Measurements from ENCODE around the gene SMARCAD1.
"Not testable (repeated sequence)": the region's sequence is repeated elsewhere in the genome, so short reads cannot be mapped to it uniquely, and the experiment has no call there.

Gene SMARCAD1

DNA sequence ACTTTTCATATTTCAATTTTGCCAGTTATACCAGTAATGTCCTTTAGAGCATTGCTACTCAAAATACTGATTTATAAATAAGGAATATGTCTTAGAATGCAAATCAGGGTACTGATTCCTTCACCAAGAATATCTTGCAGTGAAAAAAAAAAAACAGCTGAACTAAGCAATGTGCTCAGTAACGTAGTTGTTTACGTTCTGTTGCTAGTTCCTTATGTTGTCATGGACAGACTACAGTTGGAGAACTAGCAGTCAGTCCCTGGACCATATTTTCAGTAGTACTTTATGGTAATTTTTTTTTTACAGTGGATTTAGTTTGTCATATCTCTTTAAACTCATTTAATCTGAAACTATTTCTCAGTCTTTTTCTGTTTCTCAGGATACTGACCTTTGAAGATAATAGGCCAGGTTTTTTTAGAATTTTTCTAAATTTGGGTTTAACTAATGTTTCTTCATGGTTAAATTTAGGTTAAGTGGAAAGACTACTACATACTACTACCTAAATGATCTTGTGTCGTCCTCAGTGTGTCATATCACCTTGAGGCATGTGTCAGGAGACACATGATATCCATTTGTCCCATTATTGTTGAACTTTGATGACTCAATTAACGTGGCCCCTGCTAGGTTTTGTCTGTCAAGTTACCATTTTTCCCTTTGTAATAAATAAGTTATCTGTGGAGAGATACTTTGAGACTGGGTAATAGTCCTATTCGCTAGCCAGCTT, 21.0 kb downstream of the SMARCAD1 start:
- DNase-seq: no peak

DNA sequence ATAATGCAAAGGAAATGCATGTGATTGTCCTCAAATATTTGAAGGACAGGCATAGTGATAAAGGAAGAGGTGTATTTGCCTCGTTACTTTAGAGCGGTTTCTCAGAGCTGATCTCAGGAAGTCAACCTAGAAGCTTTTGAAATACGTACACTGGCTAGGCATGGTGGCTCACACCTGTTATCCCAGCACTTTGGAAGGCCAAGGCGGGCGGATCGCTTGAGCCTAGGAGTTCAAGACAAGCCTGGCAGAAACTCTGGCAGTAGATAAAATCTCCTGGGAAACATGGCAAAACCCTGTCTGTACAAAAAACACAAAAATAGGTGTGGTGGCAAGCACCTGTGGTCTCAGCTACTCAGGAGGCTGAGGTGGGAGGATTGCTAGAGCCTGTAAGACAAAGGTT, 24.9 kb downstream of the SMARCAD1 start:
- DNase-seq: no peak

DNA sequence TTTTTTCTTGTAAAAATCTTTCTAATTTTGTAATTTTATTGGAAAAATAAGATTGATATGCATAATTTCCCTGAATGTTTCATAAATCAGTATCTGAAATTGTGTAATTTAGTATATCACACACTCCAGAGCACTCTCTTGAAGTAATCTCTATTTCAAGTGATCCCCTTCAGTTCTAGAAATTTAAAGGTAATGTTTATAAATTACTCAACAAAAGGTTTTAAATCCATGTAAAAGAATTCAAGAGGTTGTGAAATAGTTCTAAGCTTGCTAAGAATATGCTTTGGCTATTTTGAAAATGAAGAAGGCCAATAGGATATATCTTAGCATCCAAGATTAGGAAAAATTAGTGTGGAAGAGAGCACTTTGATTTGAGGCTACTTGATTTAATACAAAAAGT, 28.2 kb downstream of the SMARCAD1 start:
- DNase-seq: no peak

DNA sequence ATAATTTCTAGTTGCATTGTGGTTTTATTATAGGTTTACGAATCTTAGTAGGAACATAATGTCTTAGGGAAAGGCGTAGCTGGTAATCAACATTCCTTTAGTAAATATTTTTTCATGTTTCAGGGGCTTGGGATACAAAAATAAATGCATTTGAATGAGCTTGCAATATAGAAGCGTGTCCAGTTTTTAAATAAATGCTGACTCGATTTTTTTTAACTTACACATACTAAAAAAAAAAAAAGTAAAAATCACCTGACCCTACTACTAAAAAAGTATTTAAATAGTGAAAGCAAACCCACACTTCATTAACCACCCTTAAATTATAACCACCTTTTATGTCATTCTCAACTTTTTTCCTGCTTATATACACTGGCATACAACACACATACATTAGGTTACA, 29.6 kb downstream of the SMARCAD1 start:
- no peak for DNase-seq

DNA sequence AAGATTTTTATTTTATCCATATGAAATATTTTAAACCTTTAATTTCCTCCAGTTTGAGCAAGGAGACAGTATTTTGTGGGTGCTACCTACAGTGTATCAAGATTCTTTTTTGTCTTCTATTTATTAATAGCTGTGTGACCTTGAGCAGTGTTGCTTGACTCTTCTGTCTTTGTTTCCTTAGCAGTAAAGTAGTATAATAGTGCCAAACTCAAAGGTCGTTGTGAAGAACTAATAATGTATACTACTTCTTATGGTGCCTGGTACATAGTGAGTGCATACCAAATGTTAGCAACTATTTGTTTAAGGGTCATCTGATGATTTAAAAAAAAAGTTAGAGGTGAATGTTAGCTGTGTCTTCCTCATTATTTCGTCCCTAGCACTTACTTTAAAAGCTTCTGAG, 30.5 kb downstream of the SMARCAD1 start:
- no peak for DNase-seq

DNA sequence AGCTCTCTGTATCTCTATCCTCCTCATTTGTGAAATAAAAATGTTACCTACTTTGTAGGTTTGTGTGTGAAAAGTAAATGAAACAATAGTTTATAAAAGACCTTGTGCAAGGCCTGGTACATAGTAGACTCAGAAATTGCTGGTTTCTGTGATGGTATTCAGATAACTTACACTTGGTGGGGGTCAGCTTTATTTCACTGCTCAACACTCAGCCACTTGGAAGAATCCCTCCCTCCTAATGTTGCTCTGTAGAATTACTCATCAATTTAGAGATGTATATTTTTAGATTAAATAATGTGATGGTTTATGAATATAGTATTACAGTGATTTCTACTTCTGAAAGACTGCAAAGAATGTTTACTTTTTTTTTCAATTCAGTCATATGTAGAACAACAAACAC, 32.7 kb downstream of the SMARCAD1 start:
- no peak for DNase-seq

DNA sequence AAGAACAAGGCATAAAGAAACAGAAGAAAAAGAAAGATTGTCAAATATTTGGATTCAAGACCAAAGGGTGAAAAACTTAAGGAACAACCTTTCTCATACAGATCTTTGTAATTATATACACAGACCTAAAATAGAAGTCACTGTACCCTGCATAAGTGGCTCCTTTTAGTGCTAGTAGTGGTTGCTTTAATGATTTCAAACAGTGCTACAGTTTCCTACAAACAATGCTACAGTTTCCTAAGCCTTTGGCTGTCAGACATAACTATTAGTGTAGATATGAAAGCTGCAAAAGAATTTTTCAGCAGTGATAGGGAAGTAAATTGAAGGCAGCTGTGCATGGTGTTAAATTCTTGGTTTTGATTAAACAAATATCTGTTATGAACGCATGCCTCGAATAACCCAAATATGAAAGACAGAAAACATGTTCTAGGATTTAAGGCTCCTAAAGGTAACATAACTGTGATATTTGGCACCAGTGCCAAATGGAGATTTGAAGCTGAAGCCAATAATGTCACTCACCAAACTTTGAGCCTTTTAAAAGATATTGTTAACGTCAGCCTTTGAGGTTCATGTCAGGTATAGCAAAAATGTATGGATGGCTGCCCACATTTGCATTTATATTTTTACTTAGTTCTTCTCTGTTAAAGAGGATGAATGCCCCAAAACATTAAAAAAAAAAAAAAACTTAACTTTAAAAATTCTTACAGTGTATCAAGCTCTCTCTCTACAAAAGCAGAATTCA, 36.6 kb downstream of the SMARCAD1 start:
- DNase-seq: no peak

DNA sequence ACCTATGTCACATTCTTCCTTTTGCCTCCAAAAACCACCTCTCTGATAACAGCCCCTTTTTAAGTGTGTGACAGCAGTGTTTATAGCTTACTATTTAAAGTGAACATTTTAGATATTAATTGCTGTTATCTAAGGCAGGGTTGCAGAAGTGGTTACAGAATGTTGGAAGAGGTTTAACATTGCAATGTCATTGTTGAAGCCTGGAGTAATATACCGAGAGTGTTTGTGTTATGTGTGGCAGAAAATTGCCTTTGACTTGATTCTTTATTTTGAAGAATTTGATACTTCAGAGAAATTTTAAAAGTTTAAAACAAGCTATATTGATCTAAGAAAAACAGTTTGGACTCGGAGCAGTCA, 37.1 kb downstream of the SMARCAD1 start:
- no peak for DNase-seq

DNA sequence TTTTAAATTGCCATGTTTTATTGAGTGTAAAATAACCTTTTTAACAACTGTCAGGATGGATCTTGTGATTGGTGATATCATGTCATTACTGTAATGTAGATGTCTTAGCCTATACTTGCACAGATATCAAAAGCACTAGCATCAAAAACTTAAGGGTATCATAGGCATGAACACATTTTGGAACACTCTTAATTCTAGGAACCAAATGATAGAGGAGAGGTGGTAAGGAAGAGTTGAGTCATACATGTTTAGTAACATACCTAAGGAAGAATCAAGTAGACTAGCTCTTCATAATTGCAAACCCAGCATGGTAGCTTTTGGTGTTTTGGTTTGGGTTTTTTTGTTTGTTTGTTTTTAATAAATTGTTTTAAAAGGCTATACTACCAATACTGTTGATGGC, 43.4 kb downstream of the SMARCAD1 start:
- no peak for DNase-seq

DNA sequence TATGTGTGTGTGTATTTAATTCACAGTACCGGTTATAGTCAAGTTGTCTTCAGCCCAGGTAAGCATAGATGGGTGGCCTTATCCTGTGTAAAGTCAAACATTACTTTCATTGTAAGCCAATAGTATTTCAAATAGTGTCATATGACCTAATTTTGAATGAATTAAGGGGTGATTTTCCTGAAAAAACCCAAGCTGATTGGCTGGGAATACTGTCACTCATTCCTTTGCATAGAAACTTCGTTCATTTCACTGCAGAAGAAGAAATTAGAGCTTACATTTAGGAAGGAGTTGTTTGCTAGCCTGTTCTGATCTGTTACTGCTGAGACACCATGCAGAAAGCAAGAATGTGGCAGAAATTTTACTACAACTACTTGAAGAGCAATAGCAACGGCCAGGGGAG, 45.4 kb downstream of the SMARCAD1 start:
- no peak for DNase-seq

DNA sequence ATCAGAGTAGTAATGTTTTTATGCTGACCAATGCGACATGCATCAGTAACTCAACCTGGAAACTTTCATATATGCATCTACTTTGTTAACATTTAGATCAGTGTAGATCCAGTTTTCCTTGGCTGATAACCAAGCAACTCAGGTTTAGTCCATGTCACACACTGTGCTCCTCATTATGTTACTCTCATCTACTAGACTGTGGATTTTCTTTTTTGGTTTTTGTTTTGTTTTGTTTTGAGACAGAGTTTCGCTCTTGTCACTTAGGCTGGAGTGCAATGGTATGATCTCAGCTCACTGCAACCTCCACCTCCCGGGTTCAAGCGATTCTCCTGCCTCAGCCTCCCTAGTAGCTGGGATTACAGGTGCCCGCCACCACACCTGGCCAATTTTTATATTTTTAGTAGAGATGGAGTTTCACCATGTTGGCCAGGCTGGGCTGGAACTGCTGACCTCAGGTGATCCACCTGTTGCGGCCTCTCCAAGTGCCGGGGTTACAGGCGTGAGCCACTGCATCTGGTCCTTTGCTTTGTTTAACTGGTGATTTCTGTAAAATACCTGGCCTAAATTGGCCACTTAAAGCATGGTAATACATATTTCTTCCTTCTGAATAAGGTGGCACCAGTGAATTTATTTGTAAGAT, 48.6 kb downstream of the SMARCAD1 start:
- DNase-seq: no peak

DNA sequence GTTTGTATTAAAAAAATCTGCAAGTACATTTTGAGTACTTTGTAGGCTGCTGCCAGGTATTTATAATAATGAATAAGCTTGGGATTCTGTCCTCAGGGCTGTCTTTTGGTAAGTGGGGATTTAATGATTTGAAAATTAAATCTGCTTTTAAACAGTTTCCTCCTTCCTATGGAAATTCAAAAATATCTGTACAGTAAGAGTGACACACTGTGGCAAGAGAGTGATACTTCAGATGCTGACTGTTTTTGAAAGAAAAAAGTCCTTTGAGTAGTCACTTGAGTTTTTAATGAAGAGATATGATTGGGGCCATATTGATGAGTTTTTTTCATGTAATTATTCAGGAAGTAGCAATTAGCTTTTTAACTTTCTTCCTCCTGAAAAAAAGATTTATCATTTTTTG, 49.2 kb downstream of the SMARCAD1 start:
- DNase-seq: no peak

DNA sequence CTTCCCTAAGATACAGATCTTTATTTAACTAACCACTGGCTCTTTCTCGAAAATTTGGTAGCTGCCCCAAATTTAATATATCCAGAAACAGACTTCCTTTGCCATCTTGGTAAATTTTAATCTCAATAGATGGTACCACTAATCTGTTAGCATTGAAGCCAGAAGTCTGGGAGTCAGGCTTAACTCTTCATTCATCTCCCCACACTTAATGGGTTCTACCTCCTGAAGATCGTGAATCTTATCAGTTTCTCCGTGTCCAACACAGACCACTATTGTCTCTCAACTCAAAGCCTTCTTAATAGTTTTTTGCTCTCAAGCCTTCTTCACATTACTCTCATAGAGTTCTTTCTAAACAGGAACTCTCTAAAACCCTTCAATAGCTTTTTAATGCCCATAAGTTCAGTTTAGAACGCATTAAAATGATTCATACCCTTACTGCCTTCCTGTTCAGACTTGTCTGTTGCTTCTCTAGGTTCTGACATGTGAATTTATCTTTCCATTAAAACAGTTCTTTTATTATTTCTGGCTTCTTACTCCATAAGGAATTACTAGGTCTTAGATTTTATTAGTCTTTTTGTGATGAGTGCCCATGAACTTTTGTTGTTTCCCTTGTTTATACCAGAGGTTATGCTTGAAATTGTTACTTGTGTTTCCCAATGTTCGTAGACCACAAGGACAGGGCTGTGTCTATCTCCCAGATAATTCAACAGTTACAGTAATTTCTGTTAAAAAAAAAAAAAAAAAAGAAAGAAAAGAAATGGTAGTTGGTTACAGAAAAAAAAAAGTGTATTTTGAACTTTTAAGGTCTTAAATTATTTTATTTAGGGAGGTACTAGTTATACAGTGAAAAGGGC, 54.7 kb downstream of the SMARCAD1 start:
- DNase-seq: no peak

DNA sequence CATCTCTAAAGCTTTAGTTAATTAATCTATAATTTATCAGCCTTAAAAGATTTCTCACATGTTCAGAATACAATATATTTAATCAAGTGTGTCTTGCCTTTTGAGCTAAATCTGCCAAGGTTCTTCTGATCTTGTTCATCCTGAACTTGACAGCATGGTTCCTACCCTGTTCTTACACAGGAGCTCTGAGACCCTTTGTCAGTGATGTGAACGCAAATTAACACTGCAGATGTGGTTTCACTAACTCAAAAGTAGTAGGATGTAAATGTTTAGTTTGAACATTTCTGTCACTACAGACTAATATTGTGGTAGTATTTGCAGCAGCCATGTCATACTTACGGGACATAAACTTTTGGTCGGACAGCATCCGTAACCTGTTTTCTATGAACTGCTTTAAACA, 59.4 kb downstream of the SMARCAD1 start:
- no peak for DNase-seq

DNA sequence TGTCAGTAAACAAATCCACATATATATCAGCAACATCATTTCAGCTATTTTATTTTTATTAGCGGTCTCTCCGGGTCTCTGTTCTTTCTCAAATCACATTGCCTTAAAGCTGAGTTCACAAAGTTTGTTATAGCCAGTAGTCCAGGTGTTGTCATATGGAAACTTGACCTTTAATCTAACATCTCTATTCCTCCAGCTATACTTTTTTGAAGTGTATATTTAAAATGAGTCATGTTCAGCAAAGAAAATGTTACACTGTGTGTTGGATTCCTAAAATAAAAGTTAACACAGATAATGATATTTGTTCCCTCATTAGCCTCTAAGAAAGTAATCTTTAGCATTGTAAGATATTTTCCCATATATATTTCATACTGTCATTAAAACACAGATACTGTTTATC, 63.6 kb downstream of the SMARCAD1 start:
- DNase-seq: no peak

DNA sequence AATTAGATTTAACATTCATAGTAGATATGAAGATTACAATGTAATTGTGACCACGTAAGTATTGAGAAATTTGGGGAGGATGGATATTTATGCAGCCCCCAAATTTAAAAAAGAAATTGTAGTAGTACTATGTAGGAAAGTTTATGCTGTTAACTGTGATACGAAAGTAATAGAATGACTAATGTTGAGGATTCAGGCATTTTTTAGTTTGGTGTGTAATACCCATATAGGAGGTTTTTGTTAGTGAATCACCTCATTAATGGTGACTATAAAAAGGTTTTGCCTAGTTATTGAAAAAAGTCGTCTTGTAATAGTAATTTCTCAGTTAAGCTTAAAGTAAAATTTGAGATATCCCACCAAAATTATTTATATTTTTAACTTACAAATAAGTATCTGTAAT, 67.2 kb downstream of the SMARCAD1 start:
- DNase-seq: no peak

DNA sequence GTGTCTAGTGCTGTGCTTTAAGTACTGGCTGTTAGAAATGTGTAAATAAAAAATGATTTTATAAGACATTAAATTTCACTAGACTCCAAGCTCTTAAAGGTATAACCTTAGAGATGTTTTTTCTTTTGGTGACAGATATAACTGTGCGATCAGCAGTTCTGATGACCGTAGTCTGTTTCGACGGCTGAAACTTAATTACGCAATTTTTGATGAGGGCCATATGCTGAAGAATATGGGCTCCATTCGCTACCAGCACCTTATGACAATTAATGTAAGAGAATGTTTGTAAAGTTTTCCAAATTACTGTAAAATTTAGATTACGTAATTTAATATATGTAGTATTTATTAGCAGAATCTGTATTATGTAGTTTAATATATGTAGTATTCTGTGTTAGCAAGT, 68.5 kb downstream of the SMARCAD1 start:
- no peak for DNase-seq

DNA sequence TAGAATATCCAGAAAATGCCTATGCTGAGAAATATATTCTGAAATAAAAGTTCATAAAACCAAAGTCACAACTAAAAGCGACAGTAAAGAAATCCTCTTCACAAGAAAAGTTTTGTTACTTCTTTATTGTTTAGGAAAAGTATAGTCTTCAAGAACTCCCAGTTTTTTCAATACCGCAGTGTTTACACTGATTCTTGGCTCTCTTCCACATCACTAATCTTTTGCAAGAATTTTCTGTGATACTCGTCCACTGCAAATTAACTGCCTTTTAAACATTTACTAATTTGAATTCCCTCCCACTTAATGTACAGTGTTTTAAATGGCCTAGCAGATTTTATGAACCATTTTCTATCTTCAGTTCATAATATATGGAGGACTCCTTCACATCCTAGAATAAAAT, 69.9 kb downstream of the SMARCAD1 start:
- DNase-seq: no peak

DNA sequence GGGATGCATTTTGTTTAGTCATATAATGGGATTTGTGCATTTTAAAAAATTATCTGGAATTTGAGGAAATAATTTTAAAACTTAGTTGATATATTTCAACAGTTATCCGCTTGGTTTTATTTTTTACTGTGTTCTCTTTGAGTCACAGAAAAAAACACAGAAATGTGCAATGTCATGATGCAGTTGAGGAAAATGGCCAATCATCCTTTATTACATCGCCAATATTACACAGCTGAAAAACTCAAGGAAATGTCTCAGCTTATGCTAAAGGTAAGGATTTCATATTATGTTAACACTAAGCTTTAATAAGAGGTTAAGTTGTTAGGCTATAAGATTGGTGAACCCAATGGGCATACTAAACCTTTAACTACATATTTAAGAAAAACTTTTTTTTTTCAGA, 71.1 kb downstream of the SMARCAD1 start:
- DNase-seq: no peak

DNA sequence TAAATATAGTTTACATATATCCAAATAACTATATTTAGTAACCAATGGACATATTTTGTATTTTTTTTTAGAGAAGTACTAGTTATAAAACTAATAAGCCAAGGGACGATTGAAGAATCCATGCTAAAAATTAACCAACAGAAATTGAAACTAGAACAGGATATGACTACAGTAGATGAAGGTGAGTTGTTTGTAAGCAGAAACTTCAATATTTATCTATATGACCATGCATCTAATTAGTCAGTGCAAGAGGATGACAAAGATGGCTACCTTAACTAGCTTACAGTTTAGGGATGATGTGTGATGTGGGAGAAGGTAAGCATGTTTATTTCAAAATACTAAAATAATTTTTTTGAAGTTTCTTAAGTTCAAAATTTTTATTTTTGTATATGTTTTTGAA, 77.2 kb downstream of the SMARCAD1 start:
- no peak for DNase-seq

DNA sequence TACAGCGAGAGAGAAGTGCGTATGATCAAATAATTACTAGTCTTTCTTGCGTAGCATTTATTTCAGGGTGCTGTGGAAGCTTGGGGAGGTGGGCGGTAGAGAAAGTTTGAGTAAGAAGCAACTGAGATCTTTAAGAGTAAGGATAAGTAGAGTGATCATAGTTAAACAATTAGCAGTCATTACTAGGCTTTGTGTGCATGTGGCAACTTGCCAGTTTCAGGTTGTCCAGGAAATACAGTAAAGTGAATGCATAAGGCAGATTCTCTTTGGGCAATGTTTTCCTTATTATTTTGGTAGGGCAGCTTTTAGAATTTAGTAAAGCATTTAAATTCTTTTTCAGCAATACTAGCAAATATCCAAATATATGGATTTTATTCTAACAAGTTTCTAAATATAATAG, 78.0 kb downstream of the SMARCAD1 start:
- DNase-seq: no peak

DNA sequence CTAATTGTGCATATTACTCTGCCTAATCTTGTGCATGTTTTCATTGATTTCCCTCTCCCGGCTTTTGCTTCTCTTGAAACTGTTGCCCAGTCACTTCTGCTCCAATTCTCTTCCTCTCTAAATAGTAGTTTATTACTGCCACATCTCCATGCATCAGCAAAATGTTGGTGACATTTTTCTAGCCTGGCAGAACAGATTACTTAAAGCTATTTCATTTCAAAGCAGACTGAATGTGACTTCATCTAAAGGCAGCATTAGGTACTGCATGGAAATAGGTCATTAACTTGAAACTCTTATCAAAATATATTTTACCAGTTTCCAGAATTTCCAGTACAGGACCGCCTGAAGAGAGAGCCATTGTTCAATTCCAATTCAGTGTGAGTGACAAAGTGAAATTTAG, 82.6 kb downstream of the SMARCAD1 start:
- DNase-seq: no peak

DNA sequence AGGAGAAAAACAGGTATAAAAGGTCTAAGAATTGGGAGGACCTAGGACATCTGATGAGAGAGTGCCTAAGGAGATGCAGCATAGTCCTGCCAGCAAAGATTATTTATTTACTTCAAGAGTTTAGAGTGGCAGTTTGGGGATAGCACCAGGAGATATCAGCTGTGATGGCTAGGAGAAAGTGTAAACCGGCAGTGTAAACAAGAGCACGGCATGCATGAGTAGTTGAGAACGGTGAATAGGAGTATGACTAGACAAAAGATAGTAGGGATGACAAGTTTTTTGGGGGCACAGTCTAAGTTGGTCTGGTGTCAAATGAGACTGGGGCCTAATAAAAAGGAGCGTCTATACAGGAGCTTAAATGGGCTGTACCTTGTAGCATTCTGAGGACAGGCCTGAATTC, 86.3 kb downstream of the SMARCAD1 start:
- not testable (repeated sequence) for DNase-seq
